Measurements from ENCODE around the gene CLCN2. TPM values are rescaled to one million over a fixed set of nuclear protein-coding genes. Genes with fewer than 3 reads are reported as not detected.

Gene CLCN2
- total RNA-seq = 1.8 and 3.4 TPM in 2 replicates
- 2.9 TPM for polyA plus RNA-seq (2012)

DNA sequence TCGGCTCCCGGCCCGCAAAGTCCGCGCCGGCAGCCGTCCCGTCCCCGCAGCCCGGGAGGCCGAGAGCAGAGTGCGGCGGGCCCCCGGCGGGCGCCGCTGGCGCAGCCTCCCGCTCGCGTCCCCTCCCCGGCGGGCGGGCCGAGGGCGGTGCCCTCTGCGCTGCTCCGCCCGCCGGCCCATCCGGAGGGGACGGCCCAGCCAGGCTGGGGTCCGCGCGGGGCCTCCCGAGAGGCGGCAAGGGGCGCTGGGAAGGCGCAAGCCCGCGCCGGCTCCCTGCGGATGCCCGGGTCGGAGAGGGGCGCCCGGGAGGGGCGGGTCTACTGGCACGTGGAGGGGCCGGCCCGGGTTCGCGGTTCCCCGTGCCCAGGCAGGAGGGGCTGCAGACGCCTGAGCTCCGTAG lies at the start of gene CLCN2, which contains the start of gene POLR2H:
Gene CLCN2 (minus strand): TSS at position 74 of the 400 bp plus-strand sequence. CDS start 126 bp downstream, outside the sequence.
Gene POLR2H (plus strand): TSS at position 179 of the 400 bp plus-strand sequence. CDS start 1,783 bp downstream, outside the sequence.
- peak; percentile 69 for DNase-seq (ENCODE audit: low read depth)

DNA sequence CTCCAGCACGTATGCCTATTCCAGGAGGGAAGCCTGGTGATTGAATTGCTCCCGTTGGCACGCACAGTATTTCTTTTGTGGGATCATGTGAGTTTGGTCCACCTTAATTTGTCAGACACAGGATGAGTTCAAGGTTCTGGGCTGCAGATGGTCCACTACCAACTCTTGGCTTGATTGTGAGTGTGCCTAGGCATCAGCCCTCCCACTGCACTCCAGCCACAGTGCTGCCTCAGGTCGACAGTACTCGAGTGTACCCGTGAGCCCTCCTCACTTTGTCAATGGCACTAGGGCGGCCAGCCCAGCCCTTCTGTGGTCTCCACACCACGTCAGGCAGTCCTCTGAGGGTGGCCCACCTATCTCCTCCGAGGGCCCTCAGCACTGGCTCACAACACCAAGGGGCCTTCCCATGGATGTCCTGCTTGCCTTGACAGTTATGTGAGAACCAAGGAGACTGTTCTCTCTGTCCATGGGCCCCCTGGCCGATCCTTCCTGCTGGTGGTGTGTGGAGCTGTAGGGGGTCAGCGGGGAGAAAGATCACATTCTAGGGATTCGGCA lies 48.6 kb upstream of the CLCN2 start:
- DNase-seq (ENCODE audit: low read depth) = no peak

DNA sequence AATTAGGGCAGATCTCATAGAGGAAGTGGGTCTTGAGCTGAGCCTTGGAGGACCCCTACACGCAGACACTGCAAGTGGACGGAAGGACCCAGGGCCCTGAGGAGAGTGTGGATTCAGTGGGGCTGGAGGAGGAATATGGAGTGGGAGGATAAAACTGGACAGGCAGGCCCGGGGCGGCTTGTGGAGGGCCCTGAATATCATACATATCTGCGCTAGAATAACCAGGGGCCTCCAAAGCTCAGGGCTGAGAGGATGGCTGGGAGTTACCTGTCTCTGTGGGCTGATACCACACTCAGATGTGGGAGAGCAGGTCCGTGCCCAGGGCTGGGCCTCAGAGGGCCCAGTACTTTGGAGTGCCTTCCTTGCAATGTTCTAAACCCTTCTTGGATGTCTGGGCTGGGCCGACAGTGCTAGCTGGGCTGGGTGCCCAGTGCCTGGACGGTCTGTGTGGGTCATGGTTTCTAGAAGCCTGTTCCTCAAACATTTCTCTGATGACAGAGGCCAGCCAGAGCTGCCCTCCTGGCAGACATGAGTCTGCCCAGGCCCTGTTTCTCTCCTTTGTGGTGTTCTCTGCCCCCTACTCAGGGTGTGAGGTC lies 48.0 kb upstream of the CLCN2 start:
- no peak for DNase-seq (ENCODE audit: low read depth)

DNA sequence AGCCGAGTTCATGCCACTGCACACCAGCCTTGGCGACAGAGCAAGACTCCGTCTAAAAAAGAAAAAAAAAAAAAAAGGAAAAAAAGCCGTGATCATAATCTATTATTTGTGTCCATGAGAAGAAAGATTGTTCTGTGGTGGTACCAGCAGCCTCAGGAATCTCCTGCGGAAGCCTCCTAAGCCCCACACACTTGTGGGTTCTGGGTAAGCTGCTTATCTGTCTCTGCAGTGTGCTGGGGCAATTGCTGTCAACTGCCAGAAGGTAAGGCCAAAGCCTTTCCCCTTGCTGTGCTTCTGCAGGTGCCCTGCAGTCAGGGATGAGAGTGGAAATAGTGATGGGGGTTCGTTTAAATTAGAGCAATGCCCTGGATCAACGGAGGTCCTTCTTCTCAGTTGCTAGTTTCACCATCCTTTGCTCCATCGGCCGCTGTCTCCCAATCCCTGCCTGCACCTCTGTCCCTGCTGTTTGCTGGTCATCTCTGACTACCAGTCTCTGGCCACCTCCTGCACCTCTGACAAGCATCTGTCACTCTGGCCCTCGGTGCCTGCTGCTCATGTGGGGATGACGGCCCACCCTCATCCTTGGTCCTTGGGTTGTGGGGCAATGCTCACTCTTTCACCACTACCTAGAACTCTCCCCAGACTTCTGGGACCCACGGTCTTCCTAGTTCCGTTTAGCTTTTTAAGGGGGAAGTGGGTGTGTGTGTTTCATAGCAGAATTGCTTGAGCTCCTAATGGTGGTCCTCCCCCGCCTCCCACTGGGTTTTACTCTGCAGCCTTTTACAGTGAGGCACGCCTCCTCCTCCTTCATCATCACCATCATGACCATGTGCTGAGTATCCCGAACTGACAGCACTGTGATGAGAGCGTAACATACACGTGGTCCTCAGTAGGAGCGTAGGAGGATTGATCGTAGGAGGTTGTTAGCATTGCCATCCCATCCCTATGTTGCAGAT lies 43.9 kb upstream of the CLCN2 start:
- DNase-seq (ENCODE audit: low read depth) = no peak

DNA sequence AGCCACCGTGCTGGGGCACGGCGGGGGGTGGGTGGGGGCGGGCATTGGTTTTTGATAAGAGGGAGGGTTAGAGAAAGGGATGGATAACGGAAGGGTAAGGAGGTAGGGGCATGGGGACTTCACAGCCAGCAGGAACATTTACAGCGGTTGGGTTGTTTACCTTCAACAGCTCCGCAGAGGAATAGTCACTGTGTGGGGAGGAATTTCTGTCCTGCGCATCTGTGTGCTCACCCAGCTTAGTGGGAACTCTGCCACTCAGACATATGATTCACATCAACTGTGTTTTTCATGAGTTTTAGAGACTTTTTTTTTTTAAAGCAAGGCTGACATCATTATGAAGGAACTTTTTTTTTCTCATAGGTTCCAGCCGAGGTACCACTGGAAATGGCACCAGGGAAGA lies 38.0 kb upstream of the CLCN2 start:
- DNase-seq (ENCODE audit: low read depth) = peak; percentile 64

DNA sequence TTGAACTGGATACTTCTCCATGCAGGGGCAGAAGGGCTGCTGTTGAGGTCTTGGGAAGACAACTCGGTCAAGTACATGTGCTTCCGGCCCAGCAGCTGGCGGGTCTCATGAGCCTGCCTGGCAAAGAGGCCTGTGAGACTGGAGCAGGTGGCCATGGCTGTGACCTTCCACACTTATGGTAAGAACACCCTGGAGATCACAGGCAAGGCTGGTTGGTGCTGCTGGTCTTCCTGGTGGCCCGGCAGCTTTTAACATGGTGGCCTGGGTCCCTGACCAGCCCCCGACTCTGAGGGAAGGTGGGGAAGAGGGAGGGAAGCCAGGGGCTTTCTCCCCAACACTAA lies 33.9 kb upstream of the CLCN2 start:
- DNase-seq (ENCODE audit: low read depth) = peak; percentile 81

DNA sequence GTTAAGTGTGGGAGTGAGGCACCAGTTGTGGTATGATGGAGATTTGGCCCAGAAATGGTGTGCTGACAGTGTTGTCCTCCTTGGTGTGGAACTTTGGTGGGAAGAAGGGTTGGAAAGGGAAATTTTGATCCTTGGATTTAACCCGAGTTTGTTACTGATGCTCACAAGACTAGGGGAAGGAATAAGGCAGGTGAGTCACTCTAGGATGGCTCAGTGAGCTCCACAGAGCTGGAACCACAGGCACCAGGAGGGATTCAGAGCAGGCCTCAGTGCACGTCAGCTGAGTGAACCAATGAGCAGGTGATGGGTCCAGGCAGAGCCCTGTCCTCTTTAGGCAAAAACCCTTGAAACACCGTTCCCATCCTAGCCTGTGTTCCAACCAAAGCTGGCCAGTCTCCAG lies 29.9 kb upstream of the CLCN2 start:
- DNase-seq (ENCODE audit: low read depth) = no peak

DNA sequence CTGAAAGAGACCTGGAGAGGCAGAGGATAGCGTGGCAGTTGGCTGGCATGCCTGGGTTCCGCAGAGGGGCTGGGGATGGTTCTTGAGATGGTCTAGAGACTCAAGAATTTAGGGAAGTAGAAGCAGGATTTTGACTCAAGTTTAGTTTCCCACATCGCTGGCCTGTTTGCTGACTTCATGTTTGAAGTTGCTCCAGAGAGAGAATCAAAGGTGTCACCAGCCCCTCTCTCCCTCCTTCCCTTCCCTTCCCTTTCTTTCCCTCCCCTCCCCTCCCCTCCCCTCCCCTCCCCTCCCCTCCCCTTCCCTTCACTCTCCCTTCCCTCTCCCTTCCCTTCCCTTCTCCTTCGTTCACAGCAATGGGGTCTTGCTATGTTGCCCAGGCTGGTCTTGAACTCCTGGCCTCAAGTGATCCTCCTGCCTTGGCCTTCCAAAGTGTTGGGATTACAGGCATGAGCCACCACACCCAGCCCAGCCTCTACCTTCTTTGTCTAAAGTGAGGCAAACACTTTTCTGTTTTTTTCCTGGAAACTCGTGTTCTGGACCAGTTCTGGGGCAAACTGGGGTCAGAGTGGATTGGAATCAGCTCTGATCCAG lies 28.6 kb upstream of the CLCN2 start:
- DNase-seq (ENCODE audit: low read depth) = no peak

DNA sequence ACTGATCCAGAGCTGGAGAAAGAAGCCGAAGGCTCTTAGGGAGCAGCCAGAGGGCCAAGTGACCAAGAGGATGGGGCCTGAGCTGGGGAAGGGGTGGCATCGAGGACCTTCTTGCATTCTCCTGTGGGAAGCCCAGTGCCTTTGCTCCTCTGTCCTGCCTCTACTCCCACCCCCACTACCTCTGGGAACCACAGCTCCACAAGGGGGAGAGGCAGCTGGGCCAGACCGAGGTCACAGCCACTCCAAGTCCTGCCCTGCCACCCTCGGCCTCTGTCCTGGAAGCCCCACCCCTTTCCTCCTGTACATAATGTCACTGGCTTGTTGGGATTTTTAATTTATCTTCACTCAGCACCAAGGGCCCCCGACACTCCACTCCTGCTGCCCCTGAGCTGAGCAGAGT lies 28.0 kb upstream of the CLCN2 start:
- DNase-seq (ENCODE audit: low read depth) = no peak

DNA sequence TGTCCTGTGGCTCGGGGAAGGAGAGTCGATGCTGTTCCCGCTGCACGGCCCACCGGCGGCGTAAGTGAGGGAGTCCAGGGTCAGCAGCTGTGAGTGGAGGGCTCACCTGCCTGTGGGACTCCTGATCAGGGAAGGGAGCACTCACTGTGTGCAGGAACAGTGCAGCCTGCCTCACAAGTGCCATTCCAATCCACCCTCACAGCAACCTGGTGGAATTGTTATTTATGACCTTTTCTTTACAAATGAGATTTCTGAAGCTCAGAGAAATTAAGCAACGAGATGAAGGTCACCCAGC lies 27.5 kb upstream of the CLCN2 start:
- DNase-seq (ENCODE audit: low read depth) = no peak

DNA sequence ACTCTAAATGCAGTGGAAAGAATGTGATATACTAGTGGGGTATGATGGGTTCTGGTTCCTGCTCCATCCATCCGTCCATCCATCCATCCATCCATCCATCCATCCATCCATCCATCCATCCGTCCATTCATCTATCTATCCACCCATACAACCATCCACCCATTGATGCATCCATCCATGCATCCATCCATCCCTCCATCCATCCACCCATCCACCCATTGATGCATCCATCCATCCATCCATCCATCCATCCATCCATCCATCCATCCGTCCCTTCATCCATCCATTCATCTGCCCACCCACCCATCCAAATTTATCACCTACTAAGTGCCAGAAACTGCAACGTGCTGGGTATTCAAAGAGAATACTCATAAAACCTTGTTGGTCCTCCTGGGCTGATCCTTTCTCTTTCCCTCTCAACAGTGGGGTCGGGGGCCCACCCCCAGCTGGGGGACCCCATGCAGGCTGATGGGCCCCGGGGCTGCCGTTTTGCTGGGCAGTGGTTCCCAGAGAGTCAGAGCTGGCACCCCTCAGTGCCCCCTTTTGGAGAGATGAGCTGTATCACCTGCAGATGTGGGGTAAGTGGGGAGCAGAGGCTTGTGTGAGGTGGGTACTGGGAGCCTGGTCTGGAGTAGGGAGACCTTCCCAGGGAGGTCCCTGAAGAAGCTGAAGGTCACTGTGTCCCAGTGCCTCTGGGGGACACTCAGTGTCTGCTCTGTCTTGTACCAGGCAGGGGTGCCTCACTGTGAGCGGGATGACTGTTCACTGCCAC lies 26.9 kb upstream of the CLCN2 start:
- no peak for DNase-seq (ENCODE audit: low read depth)

DNA sequence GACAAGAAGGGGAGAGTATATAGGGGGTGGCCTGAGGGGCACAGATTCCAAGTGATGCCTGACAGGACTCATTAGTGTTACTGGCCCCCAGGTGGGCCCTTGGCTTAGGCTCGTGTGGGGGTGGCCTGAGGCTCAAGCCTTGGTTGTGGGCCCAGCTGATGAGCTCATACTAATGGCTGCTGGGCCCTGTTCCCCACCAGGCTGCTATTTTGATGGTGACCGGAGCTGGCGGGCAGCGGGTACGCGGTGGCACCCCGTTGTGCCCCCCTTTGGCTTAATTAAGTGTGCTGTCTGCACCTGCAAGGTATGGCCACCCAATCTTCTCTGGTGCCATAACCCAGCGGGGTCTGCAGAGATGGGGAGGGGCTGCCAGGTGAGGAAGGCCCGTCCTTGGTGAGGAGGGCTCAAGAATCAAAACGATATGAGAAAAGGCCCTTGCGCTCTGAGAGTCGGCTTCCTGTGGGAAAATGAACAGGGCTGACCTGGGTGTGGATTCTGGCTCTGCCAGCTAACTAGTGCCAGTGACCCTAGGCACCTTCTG lies 25.8 kb upstream of the CLCN2 start:
- DNase-seq (ENCODE audit: low read depth) = no peak

DNA sequence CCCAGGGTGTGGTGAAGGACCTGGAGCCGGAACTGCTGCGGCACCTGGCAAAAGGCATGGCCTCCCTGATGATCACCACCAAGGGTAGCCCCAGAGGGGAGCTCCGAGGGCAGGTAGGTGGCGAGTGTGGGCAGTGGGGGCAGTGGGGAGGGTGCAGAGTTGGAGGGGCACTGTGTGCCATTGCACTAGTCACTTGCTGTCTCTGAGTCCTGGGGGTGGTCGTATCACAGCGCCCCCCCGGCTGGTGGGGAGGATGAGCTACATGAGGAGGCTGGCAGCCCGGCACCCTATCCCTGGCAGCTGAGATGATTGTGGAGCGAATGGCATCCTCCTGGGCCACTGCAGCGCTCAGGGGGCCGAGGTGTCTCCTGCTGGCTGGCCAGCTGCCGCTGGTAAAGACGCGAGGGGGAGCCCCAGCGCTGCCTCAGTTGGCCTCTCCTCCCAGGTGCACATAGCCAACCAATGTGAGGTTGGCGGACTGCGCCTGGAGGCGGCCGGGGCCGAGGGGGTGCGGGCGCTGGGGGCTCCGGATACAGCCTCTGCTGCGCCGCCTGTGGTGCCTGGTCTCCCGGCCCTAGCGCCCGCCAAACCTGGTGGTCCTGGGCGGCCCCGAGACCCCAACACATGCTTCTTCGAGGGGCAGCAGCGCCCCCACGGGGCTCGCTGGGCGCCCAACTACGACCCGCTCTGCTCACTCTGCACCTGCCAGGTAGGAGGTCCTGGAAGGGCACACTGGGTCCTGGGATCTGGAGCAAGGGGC lies 24.8 kb upstream of the CLCN2 start:
- no peak for DNase-seq (ENCODE audit: low read depth)

DNA sequence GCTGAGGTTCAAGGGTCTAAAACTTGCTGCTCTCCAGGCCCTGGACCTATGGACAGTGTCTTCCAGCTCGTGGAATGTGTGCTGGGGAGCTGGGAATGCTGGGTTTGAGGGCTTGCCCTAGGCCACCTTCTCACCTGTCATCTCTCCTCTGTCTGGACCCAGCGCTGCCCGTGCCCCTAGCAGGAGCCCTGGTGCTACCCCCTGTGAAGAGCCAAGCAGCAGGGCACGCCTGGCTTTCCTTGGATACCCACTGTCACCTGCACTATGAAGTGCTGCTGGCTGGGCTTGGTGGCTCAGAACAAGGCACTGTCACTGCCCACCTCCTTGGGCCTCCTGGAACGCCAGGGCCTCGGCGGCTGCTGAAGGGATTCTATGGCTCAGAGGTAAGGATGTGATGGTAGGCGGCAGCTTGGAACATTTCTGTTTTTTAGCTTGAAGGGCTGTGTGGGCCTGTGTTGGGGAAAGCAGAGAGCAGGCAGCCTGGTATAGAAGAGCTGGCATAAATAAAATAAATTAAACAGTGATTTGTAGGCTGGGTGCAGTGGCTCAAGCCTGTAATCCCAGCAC lies 23.5 kb upstream of the CLCN2 start:
- no peak for DNase-seq (ENCODE audit: low read depth)

DNA sequence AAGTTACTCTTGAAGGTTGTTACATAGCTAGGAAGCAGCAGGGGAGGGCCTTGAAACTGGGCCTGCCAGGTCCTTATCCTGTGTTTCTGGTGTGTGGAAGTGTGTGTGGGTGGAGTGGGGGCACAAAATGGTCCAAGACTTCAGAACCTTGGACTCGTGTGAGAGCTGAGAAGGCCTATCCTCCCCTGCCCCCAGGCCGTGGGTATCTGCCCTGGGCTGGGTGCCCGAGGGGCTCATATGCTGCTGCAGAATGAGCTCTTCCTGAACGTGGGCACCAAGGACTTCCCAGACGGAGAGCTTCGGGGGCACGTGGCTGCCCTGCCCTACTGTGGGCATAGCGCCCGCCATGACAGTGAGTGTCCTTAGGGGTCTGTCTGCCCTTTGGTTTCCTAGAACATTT lies 22.9 kb upstream of the CLCN2 start:
- no peak for DNase-seq (ENCODE audit: low read depth)

DNA sequence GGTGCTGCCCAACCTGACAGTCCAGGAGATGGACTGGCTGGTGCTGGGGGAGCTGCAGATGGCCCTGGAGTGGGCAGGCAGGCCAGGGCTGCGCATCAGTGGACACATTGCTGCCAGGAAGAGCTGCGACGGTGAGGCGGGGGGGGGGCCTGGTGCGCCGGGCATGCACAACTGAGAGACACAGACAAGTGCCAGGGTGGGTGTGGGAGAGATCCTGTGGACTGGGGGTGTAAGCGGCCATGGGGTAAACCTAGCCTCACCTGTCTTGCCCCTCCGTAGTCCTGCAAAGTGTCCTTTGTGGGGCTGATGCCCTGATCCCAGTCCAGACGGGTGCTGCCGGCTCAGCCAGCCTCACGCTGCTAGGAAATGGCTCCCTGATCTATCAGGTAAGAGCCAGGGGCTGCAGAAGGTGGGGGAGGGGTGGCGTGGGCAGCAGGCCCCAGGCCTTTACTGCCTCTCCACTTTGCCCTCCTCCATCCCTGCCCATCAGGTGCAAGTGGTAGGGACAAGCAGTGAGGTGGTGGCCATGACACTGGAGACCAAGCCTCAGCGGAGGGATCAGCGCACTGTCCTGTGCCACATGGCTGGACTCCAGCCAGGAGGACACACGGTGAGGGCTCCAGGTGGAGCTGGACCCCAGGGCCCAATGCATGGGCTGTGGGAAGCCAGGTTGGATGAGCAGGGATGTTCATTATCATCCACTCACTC lies 21.8 kb upstream of the CLCN2 start:
- no peak for DNase-seq (ENCODE audit: low read depth)

DNA sequence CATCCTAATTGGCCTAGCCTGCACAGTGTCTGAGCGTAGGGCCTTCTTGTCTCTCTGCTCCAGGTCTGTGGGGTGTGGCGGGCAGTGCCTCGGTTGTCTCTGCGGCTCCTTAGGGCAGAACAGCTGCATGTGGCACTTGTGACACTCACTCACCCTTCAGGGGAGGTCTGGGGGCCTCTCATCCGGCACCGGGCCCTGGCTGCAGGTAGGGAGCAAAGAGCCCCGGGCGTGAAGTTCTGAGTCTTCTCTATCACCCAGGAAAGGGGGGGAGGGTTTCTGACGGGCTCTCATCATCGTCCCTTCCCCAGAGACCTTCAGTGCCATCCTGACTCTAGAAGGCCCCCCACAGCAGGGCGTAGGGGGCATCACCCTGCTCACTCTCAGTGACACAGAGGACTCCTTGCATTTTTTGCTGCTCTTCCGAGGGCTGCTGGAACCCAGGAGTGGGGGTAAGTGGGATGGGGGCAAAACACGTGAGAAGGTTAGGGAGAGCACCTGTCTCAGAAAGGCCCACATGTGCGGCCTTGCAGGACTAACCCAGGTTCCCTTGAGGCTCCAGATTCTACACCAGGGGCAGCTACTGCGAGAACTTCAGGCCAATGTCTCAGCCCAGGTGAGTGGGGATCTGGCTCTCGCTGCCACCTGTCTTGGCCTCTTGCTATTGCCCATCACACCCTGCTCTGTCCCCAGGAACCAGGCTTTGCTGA lies 21.1 kb upstream of the CLCN2 start:
- DNase-seq (ENCODE audit: low read depth) = no peak
